A549 treated with AZD9567 at 1 μM for 4 hours (cell line): ENCODE results near the gene GPR25. TPM values are rescaled to one million over a fixed set of nuclear protein-coding genes. Genes with fewer than 3 reads are reported as not detected.

Experiments
- total RNA-seq: library from RNA; stranded (reverse); fragments of 200-300 nt; extraction: Qiagen RNA extraction; gene quantifications from 5 replicates; pipeline ENCODE4 v1.2.3, GENCODE V29; 2022; ENCODE audit not compliant: insufficient read depth

GPR25 gene
- not detected in 5 replicates for total RNA-seq

GRCh38 chr1:200872446-200873115 lies at the start of gene GPR25:
Gene GPR25 (plus strand): TSS chr1:200872981. CDS start chr1:200873038, 57 bp downstream.

DNA sequence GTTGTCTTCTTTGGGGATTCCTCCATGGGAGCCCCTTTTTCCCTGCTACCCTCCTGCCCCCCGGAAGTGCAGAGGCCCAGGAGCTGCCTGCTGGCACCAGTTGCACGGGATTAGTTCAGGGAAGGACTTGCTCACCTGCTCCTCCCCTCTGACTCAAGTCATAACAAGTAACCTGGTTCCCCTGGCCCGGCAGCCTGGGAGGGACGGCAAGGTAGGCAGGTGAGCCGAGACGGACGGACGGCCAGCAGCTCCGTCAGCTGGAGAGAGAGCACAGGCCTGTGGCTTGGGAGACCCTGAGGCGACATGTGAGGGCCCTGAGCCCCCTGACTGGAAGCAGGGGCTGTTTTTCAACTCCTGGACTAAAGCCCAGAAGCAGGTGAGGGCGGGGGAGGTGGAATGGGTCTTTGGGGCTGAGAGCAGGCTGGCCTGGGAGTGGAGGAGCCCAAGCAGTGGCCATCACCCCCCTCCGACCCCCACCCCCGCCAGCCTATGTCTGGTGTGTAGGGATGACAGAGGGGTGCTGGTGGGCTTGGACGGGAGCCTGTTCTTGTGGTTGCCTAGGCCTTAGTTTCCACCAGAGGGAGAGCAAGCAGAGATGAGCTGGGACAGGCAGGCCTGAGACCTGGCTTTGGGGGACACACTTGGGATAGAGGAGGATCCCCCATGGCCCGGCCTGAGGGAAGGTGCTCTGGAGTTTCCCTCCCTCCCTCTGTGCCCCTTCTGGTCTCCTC lies 22.1 kb downstream of the GPR25 start, which contains the start of gene INAVA:
Gene INAVA (plus strand): TSS at position 189 of the 731 bp plus-strand sequence. CDS start 3,501 bp downstream, outside the sequence.

Other genes starting within 250 kb of the GPR25 start
- gene DDX59, start 203.1 kb upstream of the GPR25 start, total RNA-seq: 10.7 to 14.5 TPM (median 13.5 TPM) in 5 replicates
- 16.9 to 27.9 TPM (median 20.1 TPM) in 5 replicates for gene CAMSAP2, start 134.1 kb upstream of the GPR25 start, total RNA-seq
- gene INAVA, start 21.9 kb downstream of the GPR25 start, total RNA-seq: 29.7 to 43.4 TPM (median 35.7 TPM) in 5 replicates
- gene KIF21B, start 150.7 kb downstream of the GPR25 start, total RNA-seq: 1.4 to 2.5 TPM (median 2.3 TPM) in 5 replicates
- not detected in 5 replicates for gene CACNA1S, start 239.4 kb downstream of the GPR25 start, total RNA-seq